HG03565 (cell line): ENCODE data around the gene ZNRF3.

ENCODE experiments used
- ATAC-seq: cut with Tn5 transposase; IDR thresholded peaks from one replicate; pipeline ENCODE4 v1.9.1; 2021; ENCODE audit warnings: mild to moderate bottlenecking, moderate library complexity; ENCODE audit not compliant: unreplicated experiment

Gene ZNRF3

DNA sequence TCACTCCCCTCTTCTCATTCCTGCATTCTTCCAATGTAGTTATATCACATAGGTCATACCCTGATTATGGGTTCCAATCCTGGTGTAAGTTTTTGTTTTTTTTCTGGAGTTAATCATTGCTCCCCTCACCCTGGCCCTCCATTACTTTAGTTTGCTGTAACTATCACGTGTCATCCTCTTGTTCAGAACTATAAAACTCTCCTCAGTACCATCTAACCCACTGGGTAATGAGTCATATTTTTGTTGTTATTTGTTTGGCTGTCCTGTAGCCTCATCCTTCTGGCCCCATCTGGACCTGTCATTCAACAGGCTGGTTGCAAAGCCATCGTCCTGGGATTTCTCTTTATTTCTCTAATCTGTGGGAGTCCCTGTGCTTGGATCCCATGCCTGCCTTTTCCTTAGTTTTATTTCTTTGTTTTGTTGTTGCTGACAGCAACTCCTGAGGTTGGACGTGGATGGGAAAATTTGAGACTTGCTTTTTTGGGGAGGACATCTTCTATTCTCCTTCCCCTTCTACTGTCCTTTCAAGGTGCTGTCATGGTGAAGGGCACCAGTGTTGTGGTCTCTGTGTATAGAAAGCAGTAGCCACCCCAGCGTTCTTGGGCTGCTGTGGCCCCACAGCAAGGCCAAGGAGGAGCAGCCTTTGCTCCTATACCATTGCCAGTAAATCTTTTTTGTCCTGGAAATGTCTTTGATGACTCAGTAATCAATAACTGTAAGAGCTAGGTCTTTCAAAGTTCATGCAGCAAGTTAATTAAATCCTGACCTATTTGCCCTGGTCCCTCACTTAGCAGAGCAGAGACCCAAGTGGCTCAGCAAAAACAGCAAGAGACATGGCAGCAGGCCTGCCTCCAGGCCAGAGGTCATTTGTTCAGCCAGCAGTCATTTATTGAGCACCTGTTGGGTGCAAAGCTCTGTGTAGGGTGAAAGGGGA, 95.8 kb downstream of the ZNRF3 start:
- ATAC-seq: no peak

DNA sequence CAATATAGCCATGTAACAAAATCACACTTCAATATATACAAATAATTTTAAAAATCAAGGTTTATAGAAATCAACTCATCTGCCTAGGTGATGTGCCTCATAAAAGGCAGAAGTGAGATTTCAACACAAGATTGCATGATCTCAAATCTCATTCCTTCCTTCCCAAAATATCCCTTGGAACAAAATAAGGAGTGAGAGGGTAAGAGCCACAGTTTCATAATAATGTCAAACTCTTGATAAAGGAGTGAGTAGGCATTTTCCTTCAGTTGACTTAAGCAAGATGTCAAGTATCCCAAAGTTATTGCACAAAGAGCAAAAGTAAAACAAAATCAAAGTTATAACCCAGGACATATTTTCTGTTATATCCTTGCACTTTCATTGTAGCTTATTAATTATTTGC, 97.0 kb downstream of the ZNRF3 start:
- ATAC-seq: no peak

DNA sequence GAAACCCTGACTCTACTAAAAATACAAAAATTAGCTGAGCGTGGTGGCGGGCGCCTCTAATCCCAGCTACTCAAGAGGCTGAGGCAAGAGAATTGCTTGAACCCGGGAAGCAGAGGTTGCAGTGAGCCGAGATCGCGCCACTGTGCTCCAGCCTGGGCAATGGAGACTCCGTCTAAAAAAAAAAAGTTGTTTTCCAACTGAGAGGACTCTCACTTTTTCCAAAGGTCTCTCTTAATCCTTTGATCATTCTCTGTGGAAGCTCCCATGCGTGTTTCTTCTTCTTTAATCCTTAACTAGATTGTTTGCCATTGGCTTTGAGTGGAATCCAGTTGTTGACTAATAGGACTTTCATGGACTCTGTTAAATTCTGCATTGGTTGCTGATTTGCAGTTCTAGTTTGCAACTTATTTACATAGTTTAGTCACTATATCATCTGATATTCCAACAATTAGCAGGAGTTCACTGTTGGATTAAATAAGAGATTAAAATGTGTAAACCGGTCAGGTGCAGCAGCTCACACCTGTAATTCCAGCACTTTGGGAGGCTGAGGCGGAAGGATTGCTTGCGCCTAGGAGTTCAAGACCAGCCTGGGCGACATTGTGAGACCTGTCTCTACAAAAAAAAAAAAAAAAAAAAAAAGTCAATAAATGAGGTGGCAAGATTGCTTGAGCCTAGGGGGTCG, 98.6 kb downstream of the ZNRF3 start:
- no peak for ATAC-seq

DNA sequence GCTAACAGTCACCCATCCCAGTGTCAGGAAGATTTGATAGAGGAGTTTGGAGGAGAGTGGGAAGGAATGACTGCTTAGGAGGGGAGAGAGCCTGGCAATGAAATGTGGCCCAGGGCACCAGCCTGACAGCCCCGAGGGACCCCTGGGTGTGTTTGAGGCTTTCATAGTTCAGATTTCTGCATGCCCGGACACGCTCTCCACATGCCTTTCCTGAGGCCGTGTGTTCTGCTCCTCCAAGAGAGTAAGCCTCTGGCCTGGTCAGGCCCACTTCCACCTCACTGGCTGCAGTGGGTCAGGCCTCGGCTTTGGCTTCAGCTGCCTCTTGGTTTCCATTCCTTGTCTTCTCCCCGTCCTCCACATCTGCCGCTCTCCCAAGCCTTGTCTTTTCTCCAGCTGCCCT, 99.8 kb downstream of the ZNRF3 start:
- ATAC-seq: no peak

DNA sequence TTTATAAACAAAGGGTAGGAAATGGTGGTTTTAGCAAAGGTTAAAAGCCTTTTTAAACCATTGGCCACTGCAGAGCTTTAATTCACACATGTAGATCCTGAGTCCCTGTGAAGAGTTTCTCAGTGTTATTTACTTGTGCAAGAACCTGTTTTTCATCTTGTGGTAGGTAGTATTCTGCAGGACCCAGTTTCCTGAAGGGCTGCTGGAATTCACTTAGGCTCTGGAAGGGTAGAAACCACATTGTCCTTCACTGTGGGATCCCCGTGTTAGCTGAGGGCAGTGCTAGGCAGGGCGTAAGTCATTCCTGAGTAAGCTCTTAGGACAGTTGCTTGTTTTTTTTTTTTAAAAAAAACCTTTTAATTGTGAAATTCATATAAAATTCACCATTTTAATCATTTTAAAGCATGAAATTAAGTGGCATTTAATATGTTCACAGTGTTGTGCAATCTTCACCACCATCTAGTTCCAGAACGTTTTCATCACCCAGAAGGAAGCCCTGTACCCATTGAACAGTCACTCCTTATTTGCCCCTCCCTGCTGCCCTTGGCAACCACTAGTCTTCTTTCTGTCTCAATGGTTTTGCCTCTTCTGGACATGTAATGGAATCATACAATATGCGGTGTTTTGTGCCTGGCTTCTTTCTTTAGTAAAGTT, 100.5 kb downstream of the ZNRF3 start:
- no peak for ATAC-seq

DNA sequence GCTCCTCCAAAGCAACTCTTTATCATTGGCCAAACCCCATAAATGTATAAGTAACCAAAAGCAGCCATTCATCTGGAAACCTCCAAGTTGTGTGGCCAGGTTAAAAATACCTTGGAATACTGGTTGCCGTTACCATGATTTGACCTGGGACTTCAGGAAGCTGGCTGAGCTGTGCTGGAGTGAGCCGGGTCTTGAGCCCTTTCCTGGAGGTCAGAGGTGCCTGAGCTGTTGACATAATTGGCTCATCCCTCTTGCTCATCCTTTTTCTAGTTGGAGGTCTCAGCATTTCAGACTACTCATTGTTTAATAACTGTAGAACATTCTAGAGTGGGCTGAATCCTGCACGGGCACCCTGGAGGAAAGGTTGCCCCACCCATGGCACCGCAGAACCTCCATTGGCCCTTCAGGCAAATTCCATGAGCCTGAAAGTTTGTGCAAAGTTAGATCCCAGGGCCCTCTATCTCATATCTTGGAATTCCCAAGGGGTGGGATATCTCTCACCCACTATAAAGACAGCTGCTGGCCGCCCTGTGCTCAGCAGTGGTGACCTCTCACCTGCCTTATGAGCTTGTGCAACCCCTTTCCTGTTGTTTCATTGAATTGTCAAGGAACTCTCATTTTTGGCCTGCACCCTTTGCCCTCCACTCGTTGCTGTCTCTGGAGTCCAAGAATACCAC, 101.2 kb downstream of the ZNRF3 start:
- no peak for ATAC-seq

DNA sequence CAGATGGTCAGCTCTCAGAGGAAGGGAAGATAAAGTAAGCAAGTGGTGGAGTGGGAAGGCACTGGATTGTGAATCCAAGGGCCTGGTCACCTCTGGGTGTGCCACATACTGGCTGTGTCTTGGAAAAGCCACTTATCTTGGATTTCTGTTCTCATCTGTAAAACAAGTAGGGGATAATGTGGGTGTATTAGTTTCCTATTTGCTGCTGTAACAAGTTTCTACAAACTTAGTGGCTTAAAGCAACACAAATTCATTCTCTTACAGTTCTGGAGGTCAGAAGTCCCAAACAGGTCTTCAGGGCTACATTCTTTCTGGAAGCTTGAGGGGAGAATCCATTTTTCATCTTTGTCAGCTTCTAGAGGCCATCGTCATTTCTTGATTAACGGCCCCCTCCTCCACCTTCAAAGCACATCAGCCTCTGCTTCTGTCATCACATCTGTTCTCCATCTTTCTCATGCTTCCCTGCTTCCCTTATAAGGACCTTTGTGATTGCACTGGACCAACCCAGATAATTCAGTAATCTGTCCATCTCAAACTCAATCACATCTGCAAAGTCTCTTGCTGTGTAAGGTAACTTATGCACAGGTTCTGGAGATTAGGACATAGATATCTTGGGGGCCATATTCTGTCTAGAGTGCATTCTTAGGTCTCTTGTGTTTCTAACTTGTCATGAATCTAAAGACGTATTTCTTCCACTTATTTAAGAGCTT, 102.4 kb downstream of the ZNRF3 start:
- no peak for ATAC-seq

DNA sequence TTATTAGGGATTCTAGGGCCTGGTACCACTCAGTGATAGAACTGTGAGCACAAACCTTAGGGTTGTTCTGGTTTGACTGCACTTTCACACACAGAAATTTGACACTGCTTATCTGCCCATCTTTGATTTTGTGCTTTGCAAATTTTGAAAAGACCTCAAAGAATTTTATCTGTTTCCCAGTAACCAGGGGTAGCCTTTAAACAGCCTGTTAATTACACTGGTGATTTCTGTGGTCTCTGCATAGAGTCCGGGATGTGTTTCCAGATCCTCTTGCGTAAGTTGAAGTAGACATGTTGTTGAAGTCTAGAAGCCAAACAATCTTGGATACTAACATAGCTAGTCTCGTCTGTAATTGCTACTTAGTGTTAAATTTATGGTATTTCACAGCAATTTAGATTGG, 103.0 kb downstream of the ZNRF3 start:
- no peak for ATAC-seq

DNA sequence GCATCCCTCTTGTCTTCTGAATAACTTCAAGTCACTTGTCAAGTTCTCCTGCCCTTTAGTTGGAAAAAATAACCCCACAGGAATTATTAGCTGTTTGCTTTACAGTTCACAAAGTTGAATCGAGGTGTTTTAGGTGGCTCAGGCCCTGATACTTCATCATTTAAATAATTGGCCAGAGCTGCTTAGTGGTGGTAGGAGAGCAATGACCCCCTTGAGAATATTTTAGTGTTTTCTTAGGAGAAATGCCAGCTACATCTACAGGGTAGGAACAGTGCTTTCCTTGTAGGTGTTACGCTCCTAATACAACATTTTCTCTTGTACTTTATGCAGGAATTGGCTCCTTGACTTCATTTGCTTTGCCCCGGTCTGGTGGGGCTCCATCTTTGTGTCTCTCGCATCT, 105.1 kb downstream of the ZNRF3 start:
- no peak for ATAC-seq

DNA sequence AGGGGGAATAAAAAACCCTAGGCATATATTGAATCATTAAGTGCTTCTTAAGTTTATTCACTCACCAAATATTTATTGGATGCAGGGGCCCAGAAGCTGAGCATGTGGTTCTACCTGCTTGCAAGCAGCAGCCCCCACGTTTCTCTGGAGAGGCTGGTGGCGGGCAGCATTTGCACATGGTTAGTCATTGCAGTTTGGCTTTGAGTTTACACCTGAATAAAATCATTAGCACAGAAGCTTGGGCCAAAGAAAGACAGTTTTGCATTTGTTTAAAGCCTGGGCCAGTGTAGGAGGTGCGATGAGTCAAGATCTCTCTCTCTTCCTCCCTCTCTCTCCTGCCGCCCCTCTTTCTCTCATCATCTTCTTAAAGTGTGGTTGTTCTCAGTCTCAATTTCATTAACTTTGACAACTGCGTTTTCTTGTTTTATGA, 105.7 kb downstream of the ZNRF3 start:
- no peak for ATAC-seq

DNA sequence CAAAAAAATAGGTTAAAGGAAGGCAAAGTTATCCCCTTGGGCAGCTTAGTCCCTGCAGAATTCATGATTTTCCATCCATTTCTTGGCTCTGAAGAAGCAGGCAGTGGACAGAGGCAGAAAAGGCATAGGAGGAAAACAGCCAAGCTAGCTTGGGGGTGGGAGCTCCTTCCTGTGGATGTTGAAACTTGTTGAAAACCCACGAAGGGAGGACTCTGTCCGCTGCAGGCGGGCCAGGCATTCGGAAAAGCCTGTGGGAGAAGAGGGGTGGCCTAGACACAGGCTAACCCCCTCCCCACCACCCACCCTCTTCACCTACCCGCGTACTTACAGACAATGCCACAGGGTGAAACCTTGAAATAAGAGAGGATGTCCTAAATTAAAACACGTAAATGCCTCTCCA, 106.1 kb downstream of the ZNRF3 start:
- no peak for ATAC-seq

DNA sequence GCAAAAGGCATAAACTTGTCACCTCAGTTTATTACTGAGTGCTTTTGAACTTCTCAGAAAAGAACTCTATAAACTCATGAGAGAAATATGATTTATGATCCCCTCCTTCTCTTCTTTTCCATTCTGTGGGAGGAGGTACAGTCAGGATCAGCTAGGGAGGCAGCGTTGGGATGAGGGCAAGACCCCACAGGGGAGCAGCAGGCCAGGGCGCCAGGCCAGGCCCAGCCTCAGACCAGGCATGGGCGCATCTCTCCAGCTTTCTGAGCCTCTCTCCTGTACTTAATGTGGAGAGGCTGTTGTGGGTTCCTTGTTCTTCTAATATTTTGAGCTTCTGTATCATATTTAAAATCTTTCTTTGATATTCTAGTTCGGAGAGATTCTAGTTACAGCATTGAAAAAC, 106.5 kb downstream of the ZNRF3 start:
- no peak for ATAC-seq

DNA sequence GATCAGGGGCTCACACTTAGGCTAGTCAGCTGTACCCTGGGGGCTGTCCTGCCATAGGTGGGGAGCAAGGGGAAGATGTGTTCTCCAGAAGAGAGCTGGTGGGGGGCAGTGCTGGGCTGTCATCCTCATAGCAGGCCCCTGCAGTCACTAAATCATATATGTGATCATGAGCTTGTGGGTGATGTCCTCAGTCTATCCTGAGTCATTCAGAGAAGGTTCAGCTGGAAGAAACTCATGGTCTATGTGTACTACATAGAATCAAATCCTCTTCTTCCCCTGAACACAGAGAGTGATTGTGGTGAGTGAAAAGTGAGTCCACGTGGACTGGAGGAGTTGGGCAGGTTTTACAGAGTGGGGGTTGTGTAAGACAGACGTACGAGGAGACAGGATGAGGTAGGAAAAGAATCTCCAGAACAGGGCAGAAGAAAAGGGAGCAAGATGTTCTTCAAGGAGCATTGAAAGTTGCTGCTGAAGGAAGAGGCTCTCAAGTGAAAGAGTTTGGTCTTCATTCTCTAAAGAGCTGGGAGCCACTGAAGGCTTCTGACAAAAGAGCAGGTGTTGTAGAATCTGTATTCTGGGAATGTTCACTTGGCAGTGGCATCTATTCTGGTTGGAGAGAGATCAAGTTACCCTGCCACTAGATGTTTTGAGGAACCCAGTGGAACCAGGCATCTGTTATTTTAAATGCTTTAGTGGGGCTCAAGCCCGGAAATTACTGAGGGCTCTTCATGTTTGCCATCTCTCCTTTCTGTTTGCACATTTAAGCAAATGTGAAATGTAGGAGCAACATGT, 109.4 kb downstream of the ZNRF3 start:
- ATAC-seq: no peak

DNA sequence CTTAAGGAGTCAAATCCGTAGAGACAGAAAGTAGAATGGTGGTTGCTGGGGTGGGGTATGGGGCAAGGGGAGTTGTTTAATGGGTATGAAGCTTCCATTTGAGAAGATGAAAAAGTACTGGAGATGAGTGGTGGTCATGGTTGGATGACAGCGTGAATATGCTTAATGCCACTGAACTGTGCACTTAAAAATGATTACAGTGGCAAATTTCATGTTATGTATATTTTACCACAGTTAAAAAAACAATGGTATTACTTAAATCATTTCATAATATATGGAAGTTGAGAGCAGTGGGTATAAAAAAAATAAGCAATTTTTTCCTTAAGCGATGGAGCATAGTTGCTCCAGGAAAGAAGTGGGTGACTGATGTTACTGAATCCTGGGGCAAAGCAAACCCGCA, 111.2 kb downstream of the ZNRF3 start:
- ATAC-seq: no peak

DNA sequence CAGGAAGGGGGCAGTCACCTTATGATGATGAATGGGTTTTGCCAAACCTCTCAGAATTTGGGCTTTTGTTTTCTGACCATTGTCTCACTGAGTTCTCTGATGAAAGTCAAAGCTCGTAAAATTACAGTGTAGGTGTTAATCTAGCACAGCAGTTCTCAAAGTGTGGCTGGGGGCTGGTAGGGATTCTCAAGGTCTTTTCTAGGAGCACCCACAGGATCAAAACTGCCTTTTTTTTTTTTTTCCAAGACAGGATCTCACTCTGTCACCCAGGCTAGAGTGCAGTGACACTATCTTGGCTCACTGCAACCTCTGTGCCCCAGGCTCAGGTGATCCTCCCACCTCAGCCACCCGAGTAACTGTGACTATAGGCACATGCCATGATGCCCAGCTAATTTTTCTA, 112.2 kb downstream of the ZNRF3 start:
- ATAC-seq: no peak

DNA sequence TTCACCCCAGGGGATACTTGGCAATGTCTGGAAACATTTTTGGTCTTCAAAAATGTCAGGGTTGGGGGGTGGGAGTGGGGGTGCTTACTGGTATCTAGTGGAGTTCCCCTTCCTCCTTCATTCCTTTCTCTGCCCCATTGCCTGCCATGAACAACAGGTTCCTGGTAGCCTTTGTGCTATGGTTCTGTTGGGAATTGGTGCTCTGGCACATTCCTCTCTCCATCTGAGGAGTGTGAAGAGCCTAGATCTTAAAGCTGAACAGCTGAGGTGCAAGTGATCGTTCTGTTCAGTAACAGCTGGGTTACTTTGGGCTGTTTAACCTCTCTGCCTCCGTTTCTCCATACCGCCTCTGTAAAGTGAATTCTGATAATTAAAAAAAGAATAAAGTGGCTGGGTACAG, 114.0 kb downstream of the ZNRF3 start:
- ATAC-seq: no peak

DNA sequence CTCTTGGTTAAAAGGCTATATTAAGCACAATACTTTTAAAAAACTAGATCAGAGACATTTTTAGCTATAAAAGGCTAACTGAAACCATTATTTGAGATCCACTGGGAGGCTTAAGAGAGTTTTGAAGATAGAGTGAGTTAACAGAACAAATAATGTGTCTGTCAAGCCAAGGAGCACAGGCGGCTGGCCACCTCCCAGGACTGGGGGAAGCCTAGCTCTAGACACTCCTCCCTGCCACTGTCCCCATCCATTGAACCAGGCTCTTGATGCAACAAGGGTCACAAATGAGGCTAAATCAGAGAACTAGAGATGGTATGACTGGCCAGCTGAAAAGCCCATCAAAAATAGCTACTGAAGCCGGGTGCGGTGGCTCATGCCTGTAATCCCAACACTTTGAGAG, 115.3 kb downstream of the ZNRF3 start:
- ATAC-seq: no peak

DNA sequence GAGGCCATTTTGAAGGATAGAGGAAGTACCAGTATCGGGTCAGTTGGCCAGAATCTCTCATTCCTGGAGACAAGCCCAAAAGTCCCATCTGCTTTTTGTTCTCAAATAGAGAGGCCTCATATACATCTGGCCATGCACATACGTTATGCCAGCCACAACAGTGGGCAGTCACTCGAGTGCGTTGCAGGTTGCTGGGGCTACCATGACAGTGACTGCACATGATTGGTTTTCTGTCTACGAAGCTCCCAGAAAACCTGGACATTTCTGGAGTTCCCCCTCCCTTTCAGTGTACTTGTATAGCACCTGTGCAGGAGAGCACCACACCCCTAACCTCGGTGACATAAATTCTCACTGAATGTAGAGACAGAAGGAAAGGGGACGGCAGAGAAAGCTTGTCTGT, 116.1 kb downstream of the ZNRF3 start:
- no peak for ATAC-seq

DNA sequence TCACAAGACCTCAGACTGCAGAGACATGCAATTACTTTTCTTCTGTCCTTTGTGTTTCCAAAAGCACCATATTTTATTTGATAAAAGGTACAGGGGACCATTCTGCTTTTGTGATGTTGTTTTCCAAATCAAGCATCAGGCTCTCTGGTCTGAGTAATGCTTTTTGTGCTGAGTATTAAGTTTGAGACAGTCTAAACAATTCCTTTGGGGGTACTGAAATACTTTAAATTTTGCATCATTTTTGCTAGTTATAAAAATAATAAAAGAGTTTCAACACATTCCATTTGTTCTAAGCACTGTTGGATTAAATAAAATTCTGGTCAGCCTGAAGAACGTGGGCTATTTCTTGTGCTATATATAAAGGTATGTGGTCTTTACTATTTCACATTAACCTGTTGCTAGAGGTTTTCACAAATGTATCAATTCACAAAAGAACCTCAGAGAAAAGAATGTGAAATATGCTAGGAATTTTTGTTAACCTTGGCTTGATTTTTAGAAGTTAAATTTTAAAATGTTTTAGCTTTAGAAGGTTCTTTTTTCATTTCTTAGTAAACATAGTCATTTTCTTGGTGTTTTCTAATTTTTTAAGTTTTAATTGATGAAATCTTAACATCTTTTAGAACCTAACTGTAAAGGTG, 116.7 kb downstream of the ZNRF3 start:
- no peak for ATAC-seq
